B cell (primary cell): ENCODE results near the gene CAMTA1. TPM values are rescaled to one million over a fixed set of nuclear protein-coding genes. Genes with fewer than 3 reads are reported as not detected.

ENCODE experiments used
- ATAC-seq: fragments of 200-7000 bp; cut with Tn5 transposase; one replicate; pipeline ENCODE4 v1.10.0; 2021; ENCODE audit warnings: low read depth, mild to moderate bottlenecking, moderate number of reproducible peaks, moderate library complexity
- CTCF ChIA-PET: fragments of 350-600 bp; sonication (Branson Sonifier 250); formaldehyde crosslinking; loops from one replicate; lab custom pipeline; 2021; ENCODE audit warnings: antibody characterized with exemption, inconsistent platforms; lab: Charles Lee
- POLR2A ChIA-PET: fragments of 350-600 bp; sonication (Branson Sonifier 250); formaldehyde crosslinking; loops from one replicate; lab custom pipeline; 2021; ENCODE audit warnings: antibody characterized with exemption; lab: Charles Lee
- DNase-seq: peaks from one replicate; pipeline ENCODE4 v3.0.0; 2013
- H2AFZ ChIP-seq: 2 replicates; pipeline ENCODE4 v1.6.1; 2012; ENCODE audit warnings: mild to moderate bottlenecking, low read depth, low read length; ENCODE audit not compliant: insufficient read depth, poor library complexity, severe bottlenecking
- H3K27ac ChIP-seq, 2 donors: 1 replicate in 1 of 2; 2 replicates in 1 of 2; pipeline ENCODE4 v1.5.1; 2012 to 2013; ENCODE audit warnings: low read length in 2 of 2, mild to moderate bottlenecking in 2 of 2, moderate library complexity in 1 of 2
- H3K27me3 ChIP-seq, 4 experiments: fragments of 200-600 bp in 1 of 4; sonication (generic) in 1 of 4; replicated peaks in 1 of 4; 1 replicate in 2 of 4; 2 replicates in 2 of 4; pipeline versions ENCODE4 v1.6.1 to v1.7.0; 2013 to 2016; ENCODE audit warnings: low read length in 3 of 4, mild to moderate bottlenecking in 2 of 4, mixed read lengths in 1 of 4, moderate library complexity in 1 of 4; ENCODE audit not compliant: insufficient read depth in 4 of 4, control insufficient read depth in 3 of 4; ENCODE audit errors: control extremely low read depth in 1 of 4
- H3K36me3 ChIP-seq, 2 experiments: replicated peaks in 1 of 2; 1 replicate in 1 of 2; 2 replicates in 1 of 2; pipeline versions ENCODE4 v1.6.1 to v1.7.1; 2013; ENCODE audit warnings: low read length in 1 of 2; ENCODE audit not compliant: insufficient read depth in 2 of 2, control insufficient read depth in 1 of 2; ENCODE audit errors: control extremely low read depth in 1 of 2, extremely low read depth in 1 of 2
- H3K4me1 ChIP-seq, 2 donors: fragments of 200-600 bp in 1 of 2; sonication (generic) in 1 of 2; 1 replicate in 1 of 2; 2 replicates in 1 of 2; pipeline versions ENCODE4 v1.5.1 to v1.6.1; 2013 to 2017; ENCODE audit warnings: low read length in 2 of 2; ENCODE audit not compliant: control insufficient read depth in 2 of 2, insufficient read depth in 2 of 2
- H3K4me2 ChIP-seq: replicated peaks from 2 replicates; pipeline ENCODE3; 2012; ENCODE audit warnings: mild to moderate bottlenecking, low read depth, low read length; ENCODE audit not compliant: poor library complexity, severe bottlenecking
- H3K4me3 ChIP-seq, 5 experiments: fragments of 200-600 bp in 1 of 5; sonication (generic) in 1 of 5; 1 replicate in 3 of 5; 2 replicates in 2 of 5; pipeline versions ENCODE4 v1.5.1 to v1.7.0; 2011 to 2016; ENCODE audit warnings: low read length in 4 of 5, mild to moderate bottlenecking in 4 of 5, low read depth in 2 of 5, control low read depth in 1 of 5, moderate library complexity in 1 of 5; ENCODE audit not compliant: insufficient read depth in 1 of 5; ENCODE audit errors: control extremely low read depth in 1 of 5, extremely low read depth in 1 of 5
- H3K79me2 ChIP-seq: fragments of 200-600 bp; sonication (generic); one replicate; pipeline ENCODE4 v1.6.0; 2016; ENCODE audit warnings: low read length; ENCODE audit not compliant: control insufficient read depth, insufficient read depth
- H3K9ac ChIP-seq: fragments of 200-600 bp; sonication (generic); 2 replicates; pipeline ENCODE4 v1.6.1; 2017; ENCODE audit warnings: mild to moderate bottlenecking, low read length, moderate library complexity
- H3K9me3 ChIP-seq, 3 donors: one replicate each; pipeline versions ENCODE4 v1.6.1 to v1.7.1; 2013; ENCODE audit warnings: low read length in 2 of 3; ENCODE audit not compliant: control insufficient read depth in 2 of 3, insufficient read depth in 1 of 3; ENCODE audit errors: control extremely low read depth in 1 of 3
- H4K20me1 ChIP-seq: 2 replicates; pipeline ENCODE4 v1.6.0; 2012; ENCODE audit warnings: mild to moderate bottlenecking, low read length; ENCODE audit not compliant: insufficient read depth, control insufficient read depth, poor library complexity, severe bottlenecking
- H3K27ac Mint-ChIP-seq: one replicate; pipeline ENCODE4 v1.8.0; 2021; ENCODE audit warnings: mixed read lengths
- H3K27me3 Mint-ChIP-seq: one replicate; pipeline ENCODE4 v1.8.0; 2021; ENCODE audit warnings: mixed read lengths
- H3K4me1 Mint-ChIP-seq: one replicate; pipeline ENCODE4 v1.8.0; 2021; ENCODE audit warnings: mixed read lengths
- H3K4me3 Mint-ChIP-seq: one replicate; pipeline ENCODE4 v1.8.0; 2021; ENCODE audit warnings: mixed read lengths
- H3K9me3 Mint-ChIP-seq: one replicate; pipeline ENCODE4 v1.8.0; 2022; ENCODE audit warnings: mixed read lengths; ENCODE audit not compliant: insufficient read depth
- CTCF ChIP-seq: fragments of 200-600 bp; IDR thresholded peaks from one replicate; pipeline ENCODE4 v1.8.0; 2022; ENCODE audit warnings: antibody characterized with exemption, mild to moderate bottlenecking
- EZH2 ChIP-seq: IDR thresholded peaks from 2 replicates; pipeline ENCODE4 v1.6.1; 2012; ENCODE audit warnings: borderline replicate concordance, low read depth, mild to moderate bottlenecking, moderate library complexity, low read length; ENCODE audit not compliant: insufficient read depth, poor library complexity, severe bottlenecking
- WGBS: methylation state at CpG from one replicate; pipeline ENCODE4 v1.1.5; 2013; ENCODE audit warnings: missing lambda C conversion rate; ENCODE audit not compliant: insufficient coverage; 5-methylcytosine and 5-hydroxymethylcytosine counted together
- intact Hi-C: fragments of 100-400 bp; cut with micrococcal nuclease; formaldehyde crosslinking; loops from one replicate; pipeline ENCODE4 v1.10.0; 2022
- polyA plus RNA-seq: library from polyadenylated mRNA; depleted of rRNA; stranded (reverse); fragments of >200 nt; gene quantifications from 2 replicates; pipeline ENCODE4 v1.2.3, GENCODE V29; 2012
- total RNA-seq, 2 donors: library from RNA; stranded (reverse); fragments of 120-200 nt in 1 of 2; gene quantifications; 1 replicate in 1 of 2; 2 replicates in 1 of 2; pipeline versions ENCODE4 v1.2.3 to v1.2.4, GENCODE V29; 2013 to 2022

Gene CAMTA1
- total and polyA plus RNA-seq, 2 donors (not counting 1 experiment from before 2014, with no cell fraction given), result 42.2 to 45.7 TPM

- Histone ChIP-seq H3K27me3 (no peaks in the 10 kb centered on the region), H4K20me1 (no peaks in the 10 kb centered on the region), H3K4me1 (peaks cover 8 to 22% of the 10 kb centered on the region in 2 donors), H3K79me2 (no peaks in the 10 kb centered on the region), H3K9me3 (peaks cover 0 to 7% (median 0%) of the 10 kb centered on the region in 3 donors), H3K4me2 (peak overlapping the region; percentile 90), H3K4me3 (peak overlapping the region in 4 of 5 experiments; percentile 26 to 69 (median 62)), H3K36me3 (peaks cover 5 to 16% of the 10 kb centered on the region in 2 experiments), H3K9ac (peak overlapping the region; percentile 69), H2AFZ (peak overlapping the region; percentile 81), H3K27ac (peak overlapping the region in 1 of 2 donors; percentile 33)
- Mint-ChIP-seq H3K4me1 (peaks cover 21% of the 10 kb centered on the region), H3K9me3 (no peaks in the 10 kb centered on the region), H3K4me3 (peak overlapping the region; percentile 80), H3K27me3 (no peaks in the 10 kb centered on the region), H3K27ac (peak overlapping the region; percentile 41)
- no peak for TF ChIP-seq CTCF
- no peak for TF ChIP-seq EZH2
- CTCF ChIA-PET, result no interaction called here
- whole genome bisulfite sequencing, result 11% methylated on average over 11 of the region's 34 CpGs
- POLR2A ChIA-PET, result interaction anchor here (1.7 kb wide), 1 partner anchor 12 kb away, joined by 5 read pairs; the partner anchor contains the start of gene VAMP3
- ATAC-seq (peak; percentile 13), DNase-seq (peak; percentile 63)
- intact Hi-C loops, result loop anchor here (1.0 to 10.0 kb wide), 2 partner anchors 12 to 1788 kb away; partner anchors contain the start of genes NPHP4 and VAMP3
These were observed 998.0 kb downstream of the CAMTA1 start for GRCh38 chr1:7783178-7783711.
